AG04449 (cell line): ENCODE results near the gene GIMAP5.

Experiments used
- CTCF ChIA-PET: fragments of 350-600 bp; formaldehyde crosslinking; extraction: SDS; loops from one replicate; lab custom pipeline; 2021; ENCODE audit warnings: antibody characterized with exemption; lab: Yijun Ruan, JAX
- POLR2A ChIA-PET: fragments of 400-600, 350-600 bp; formaldehyde crosslinking; extraction: SDS; loops from one replicate; lab custom pipeline; 2020; ENCODE audit warnings: antibody characterized with exemption, inconsistent platforms; lab: Yijun Ruan, JAX
- DNase-seq: peaks from one replicate; pipeline ENCODE4 v3.0.0-alpha.2; 2010; ENCODE audit warnings: low read depth, low spot score
- H3K4me3 ChIP-seq: 2 replicates; pipeline ENCODE4 v1.5.1; 2011; ENCODE audit warnings: low read depth, mild to moderate bottlenecking, control low read depth, low read length
- CTCF ChIP-seq: IDR thresholded peaks from one replicate; pipeline ENCODE4 v1.5.1; 2011; ENCODE audit warnings: mild to moderate bottlenecking, moderate library complexity, low read length, control low read depth, inconsistent platforms; ENCODE audit not compliant: insufficient read depth; ENCODE audit errors: missing control alignments

The GIMAP5 gene

GRCh38 chr7:150781961-150782360 is 44.7 kb downstream of the GIMAP5 start:
- DNase-seq = no peak
- CTCF ChIA-PET = no interaction called here
- no peak for TF ChIP-seq CTCF
- POLR2A ChIA-PET = no interaction called here
- no peak overlapping the region for H3K4me3 ChIP-seq

- CTCF ChIA-PET = no interaction called here
- POLR2A ChIA-PET = no interaction called here
- DNase-seq = no peak
- H3K4me3 ChIP-seq = no peak overlapping the region
- TF ChIP-seq CTCF = no peak
Observed at GRCh38 chr7:150784120-150784736, 47.0 kb downstream of the GIMAP5 start.

GRCh38 chr7:150784954-150785353 is 47.7 kb downstream of the GIMAP5 start:
- POLR2A ChIA-PET = no interaction called here
- no peak for DNase-seq
- CTCF ChIA-PET = no interaction called here
- TF ChIP-seq CTCF = no peak
- no peak overlapping the region for H3K4me3 ChIP-seq

GRCh38 chr7:150787321-150788281 is 50.4 kb downstream of the GIMAP5 start:
- ChIA-PET CTCF (interaction anchor here (1.3 kb wide), 1 partner anchor 9 kb away, joined by 5 read pairs; no protein-coding TSS in a partner anchor), POLR2A (no interaction called here)
- H3K4me3 ChIP-seq = no peak overlapping the region
- TF ChIP-seq CTCF = no peak
- no peak for DNase-seq

GRCh38 chr7:150788474-150789269 is 51.5 kb downstream of the GIMAP5 start:
- TF ChIP-seq CTCF = no peak
- ChIA-PET POLR2A (no interaction called here), CTCF (interaction anchor here (1.3 kb wide), 1 partner anchor 10 kb away, joined by 5 read pairs; no protein-coding TSS in a partner anchor)
- no peak for DNase-seq
- no peak overlapping the region for H3K4me3 ChIP-seq
